ENCODE data around the gene PDE4B.
"Not testable (repeated sequence)": the region's sequence is repeated elsewhere in the genome, so short reads cannot be mapped to it uniquely, and the experiment has no call there.

The PDE4B gene

DNA sequence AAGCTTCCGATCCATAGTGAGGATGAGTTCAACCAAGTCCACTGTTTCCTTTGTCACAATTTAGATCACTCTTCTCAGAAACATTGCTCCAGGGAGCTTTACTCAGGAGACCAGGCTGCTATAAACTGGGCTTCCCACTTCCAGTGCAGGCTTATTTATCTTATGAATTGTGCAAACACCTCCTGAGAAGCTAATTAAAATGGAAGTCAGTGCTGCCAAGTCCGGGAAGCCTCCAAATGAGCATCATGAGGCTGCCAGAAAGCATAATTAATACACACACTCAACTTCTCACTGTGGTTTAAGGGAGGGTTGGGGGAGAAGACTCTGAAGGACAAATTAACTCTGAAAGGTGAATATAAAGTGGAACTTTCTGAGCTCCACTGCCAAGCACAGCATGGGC lies 596.2 kb downstream of the PDE4B start:
- DNase-seq (ENCODE audit: low spot score), result no peak

GRCh38 chr1:66393586-66394287 lies 601.0 kb downstream of the PDE4B start:
- no peak for DNase-seq (ENCODE audit: low spot score)

DNA sequence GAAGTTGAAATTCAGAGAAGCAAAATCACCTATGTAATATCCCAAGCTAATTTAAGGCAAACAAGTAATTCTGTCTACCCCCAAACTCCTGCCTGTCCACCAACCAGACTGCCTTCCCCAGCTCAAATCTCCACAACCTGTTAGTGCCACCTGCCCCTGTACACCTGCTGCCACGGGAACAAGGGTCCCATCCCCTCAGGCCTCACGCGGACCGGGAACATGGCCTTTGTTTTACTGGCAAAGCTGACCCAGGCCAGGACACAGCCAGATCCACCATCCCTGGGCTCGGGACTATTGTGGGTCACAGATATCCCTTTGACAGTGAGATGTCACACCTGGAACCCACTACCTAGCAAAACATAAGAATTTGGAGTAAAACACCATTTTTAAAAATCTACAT lies 601.9 kb downstream of the PDE4B start:
- DNase-seq (ENCODE audit: low spot score), result no peak

DNA sequence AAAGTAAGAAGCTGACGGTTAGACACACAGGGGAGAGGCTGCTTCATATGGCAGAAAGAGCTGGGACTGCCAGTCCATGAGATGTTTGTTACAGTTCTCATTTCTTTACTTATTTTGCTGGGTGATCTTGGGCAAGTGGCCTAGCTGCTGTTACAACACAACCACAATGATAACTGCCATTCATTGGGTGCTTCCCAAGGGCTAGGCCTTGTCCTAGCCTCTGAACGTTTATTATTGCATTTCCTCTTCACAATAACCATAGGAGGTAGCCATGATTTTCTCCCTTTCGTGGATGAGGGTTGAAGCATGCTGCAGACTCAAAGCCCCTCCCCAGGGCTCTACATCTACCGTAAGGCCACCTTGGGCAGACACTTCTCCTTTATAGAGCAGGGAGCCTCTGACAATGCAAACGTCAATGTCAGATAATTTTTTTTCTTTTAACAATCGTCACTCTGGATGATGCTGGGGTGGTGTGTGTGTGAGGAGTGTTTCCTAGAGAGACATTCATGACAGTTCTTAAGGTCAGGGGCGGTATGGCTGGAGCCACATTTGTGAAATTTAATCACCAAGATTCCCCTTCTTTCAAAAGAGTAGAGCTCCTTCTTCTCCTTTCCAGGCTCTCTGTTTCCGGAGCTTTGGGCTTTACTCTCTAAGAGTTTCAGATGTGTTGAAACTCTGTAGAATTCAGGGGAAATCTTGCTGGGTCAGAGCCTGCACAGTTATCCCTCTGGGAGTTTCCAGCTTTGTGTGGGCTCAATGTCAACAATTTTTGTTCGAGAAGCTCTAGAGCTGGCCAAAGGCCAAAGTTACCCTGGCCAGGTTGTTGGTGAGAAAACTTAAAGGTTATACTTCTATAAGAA lies 602.7 kb downstream of the PDE4B start:
- DNase-seq (ENCODE audit: low spot score), result no peak

GRCh38 chr1:66396212-66396890 lies 603.7 kb downstream of the PDE4B start:
- DNase-seq (ENCODE audit: low spot score), result no peak

- DNase-seq (ENCODE audit: low spot score), result no peak
These were observed 604.5 kb downstream of the PDE4B start for GRCh38 chr1:66397192-66397591.

GRCh38 chr1:66399888-66400529 lies 607.3 kb downstream of the PDE4B start:
- no peak for DNase-seq (ENCODE audit: low spot score)

GRCh38 chr1:66400660-66401059 lies 608.0 kb downstream of the PDE4B start:
- DNase-seq (ENCODE audit: low spot score), result no peak

GRCh38 chr1:66401244-66401643 lies 608.5 kb downstream of the PDE4B start:
- DNase-seq (ENCODE audit: low spot score), result no peak

DNA sequence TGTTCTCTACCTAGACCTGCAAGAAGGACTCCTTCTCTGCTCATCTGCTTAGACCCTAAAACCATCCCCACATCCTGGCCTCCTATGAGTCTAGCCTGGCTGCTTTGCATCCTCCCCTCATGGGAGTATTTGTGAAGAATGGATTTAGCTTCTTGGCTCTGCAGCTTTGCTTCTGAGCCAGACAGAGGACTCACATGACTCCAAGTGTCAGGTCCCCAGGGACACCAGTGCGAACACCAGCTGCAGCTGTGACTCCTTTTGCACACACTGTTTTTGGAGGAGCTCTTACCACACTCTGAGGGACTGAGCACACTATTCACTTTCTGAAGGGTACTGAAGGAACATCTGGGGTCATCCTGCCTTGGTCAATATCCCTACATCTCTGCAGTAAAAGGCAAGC lies 609.5 kb downstream of the PDE4B start:
- no peak for DNase-seq (ENCODE audit: low spot score)

- DNase-seq (ENCODE audit: low spot score), result no peak
These were observed 610.5 kb downstream of the PDE4B start for GRCh38 chr1:66403007-66403731.

DNA sequence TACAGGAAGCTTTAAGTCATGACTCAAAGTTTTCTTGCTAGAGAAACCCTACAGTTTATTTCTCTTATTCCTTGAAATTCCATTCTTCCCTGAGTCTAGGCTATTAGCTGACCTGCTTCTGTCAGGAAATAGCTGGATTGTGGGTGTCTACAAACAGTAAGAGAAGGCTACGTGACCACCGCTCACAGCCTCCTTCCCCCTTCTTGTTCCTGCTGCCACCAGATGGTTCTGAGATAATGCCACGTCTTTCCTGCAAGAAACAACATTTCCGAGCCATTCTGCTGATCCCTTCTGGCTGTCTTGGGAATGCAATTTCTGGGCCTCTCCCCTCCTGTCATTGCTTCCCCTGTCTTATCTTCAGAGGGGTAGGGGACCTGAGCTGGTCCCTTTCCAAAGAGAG lies 612.4 kb downstream of the PDE4B start:
- no peak for DNase-seq (ENCODE audit: low spot score)

GRCh38 chr1:66411449-66411848 lies 618.8 kb downstream of the PDE4B start:
- not testable (repeated sequence) for DNase-seq (ENCODE audit: low spot score)

DNA sequence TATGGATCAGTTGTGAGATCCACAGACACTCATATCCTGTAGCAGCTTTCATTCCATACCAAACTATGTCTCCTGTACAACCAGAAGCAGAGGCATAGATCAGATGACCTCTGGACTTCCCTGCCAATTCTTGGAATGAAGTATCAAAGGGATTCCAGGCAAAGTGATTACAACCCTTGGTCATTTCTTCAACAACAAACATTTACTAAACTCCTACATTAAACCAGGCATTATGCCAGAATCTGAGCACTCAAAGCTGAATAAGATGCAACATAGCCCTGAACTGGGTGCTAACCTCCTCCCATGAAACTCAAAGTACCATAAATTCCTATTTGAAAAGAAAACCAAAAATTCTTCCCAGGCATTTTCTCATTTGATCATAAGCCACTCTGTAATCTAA lies 620.0 kb downstream of the PDE4B start:
- no peak for DNase-seq (ENCODE audit: low spot score)

DNA sequence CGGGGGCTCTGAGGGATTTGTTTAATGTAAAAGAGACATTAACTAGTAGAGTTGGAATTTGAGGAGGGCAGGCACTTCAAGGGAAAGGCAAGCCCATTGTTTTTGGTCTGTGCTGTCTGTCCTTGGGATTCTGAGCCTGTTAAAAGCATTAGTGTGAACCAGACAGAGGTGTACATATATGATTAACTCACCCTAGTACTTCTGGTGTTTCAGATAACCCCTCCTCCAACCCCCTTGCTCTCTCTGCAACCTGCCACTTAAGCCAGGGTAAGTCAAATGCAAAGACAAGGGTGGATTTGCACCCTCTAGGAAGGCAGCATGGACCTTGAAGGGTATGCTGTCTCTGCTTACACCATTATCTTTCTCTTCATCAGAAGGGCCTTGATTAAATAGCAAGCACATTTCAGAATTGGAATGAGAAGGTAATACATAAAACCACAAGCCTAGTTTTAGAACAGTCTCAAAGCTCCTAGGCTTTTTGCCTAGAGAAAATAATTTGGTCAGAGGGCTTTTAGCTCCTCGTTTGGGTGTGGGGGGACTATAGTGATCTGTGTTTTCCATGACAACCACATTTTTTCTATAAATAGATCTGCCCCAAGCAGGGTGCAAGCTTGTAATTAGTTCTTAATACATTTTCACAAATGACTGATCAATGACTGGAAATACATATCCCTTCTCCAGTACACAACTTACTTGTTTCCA lies 620.6 kb downstream of the PDE4B start:
- DNase-seq (ENCODE audit: low spot score), result no peak

- no peak for DNase-seq (ENCODE audit: low spot score)
These were observed 621.1 kb downstream of the PDE4B start for GRCh38 chr1:66413838-66414175.

DNA sequence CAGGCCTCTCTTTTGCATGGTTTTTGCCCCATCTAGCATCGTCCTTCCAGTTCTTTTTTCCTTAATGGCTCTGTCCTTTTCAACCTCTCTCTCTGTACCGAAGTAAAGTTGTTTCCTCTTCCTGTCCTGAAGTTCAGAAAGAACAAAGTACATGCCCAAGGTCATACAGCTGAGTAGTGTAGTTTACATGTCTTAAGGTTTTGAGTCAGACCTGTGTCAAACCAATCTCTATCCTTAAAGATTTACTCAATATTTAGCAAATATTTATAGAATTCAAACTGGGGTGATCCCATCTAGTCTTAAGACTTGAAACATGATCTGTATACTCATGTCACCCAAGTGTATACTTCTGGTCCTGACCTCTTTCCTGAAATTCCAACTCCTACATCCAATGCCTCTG lies 622.6 kb downstream of the PDE4B start:
- DNase-seq (ENCODE audit: low spot score), result no peak

- no peak for DNase-seq (ENCODE audit: low spot score)
These were observed 623.2 kb downstream of the PDE4B start for GRCh38 chr1:66415866-66416265.

DNA sequence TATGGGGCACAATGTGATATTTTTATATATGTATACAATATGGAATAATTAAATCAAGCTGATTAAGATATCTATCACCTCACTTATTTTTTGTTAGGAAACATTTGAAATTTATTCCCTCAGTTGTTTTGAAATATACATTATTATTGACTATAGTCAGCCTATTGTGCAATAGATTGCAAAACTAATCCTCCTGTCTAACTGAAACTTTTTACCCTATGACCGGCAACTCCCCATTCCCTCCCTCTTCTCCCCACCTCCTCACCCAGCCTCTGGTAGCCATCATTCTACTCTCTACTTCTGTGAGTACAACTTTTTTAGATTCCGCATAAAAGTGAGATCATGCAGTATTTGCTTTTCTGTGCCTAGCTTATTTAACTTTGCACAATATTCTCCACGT lies 623.6 kb downstream of the PDE4B start:
- no peak for DNase-seq (ENCODE audit: low spot score)

GRCh38 chr1:66418021-66418420 lies 625.3 kb downstream of the PDE4B start:
- no peak for DNase-seq (ENCODE audit: low spot score)

GRCh38 chr1:66420171-66420570 lies 627.5 kb downstream of the PDE4B start:
- DNase-seq (ENCODE audit: low spot score), result not testable (repeated sequence)

All from CD4-positive, alpha-beta T cell treated with Interleukin-6 at 100 ng/mL for 8 hours (primary cell).